Nephron progenitor cell (in vitro differentiated cells): Measurements from ENCODE around the gene TACO1.

Experiments
- DNase-seq: peaks from one replicate; pipeline ENCODE4 v3.0.0; 2021
- H3K27ac Mint-ChIP-seq: 2 replicates; pipeline ENCODE4 v1.8.0; 2021; ENCODE audit warnings: mild to moderate bottlenecking, moderate library complexity, mixed read lengths
- H3K27me3 Mint-ChIP-seq: 2 replicates; pipeline ENCODE4 v1.8.0; 2021; ENCODE audit warnings: mild to moderate bottlenecking, low read depth, mixed read lengths; ENCODE audit not compliant: poor library complexity
- H3K36me3 Mint-ChIP-seq: 2 replicates; pipeline ENCODE4 v1.8.0; 2021; ENCODE audit warnings: low read depth, mixed read lengths
- H3K4me1 Mint-ChIP-seq: 2 replicates; pipeline ENCODE4 v1.8.0; 2021; ENCODE audit warnings: mixed read lengths
- H3K4me3 Mint-ChIP-seq: 2 replicates; pipeline ENCODE4 v1.8.0; 2021; ENCODE audit warnings: mild to moderate bottlenecking, moderate library complexity, mixed read lengths
- H3K9me3 Mint-ChIP-seq: 2 replicates; pipeline ENCODE4 v1.8.0; 2021; ENCODE audit warnings: mild to moderate bottlenecking, moderate library complexity, mixed read lengths
- TF ChIP-seq, protein P1 (sequence below): fragments of 200-600 bp; sonication (generic); IDR thresholded peaks from 2 replicates; pipeline ENCODE4 v1.5.0; 2021; ENCODE audit warnings: antibody characterized with exemption

Gene TACO1

DNA sequence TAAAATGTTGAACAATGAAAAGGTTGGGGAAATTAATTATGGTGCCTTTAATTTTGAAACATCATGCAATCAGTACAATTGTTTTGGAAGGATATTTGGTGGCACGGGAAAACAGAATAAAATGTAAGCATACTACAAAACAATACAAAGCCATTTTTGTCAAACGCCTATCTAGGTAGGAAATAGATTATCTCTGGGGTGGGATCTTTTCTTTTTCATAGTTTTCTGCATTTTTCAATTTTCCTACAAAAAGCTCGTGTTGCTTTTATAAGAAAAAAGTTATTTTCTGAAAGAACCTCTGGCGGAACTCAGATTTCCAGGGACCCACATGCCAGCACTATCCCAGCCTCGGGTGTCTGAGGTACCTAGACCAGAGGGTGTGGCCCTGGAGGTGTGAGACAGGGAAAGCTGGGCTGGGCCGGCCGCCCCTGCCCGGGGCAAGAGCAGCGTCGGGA is 20.6 kb downstream of the TACO1 start:
- H3K4me1 Mint-ChIP-seq, result peaks cover 40% of the 10 kb centered on the region
- no peaks in the 10 kb centered on the region for H3K36me3 Mint-ChIP-seq
- no peak overlapping the region for H3K27ac Mint-ChIP-seq
- DNase-seq, result no peak
- H3K27me3 Mint-ChIP-seq, result peaks cover 12% of the 10 kb centered on the region
- TF ChIP-seq, protein P1, sequence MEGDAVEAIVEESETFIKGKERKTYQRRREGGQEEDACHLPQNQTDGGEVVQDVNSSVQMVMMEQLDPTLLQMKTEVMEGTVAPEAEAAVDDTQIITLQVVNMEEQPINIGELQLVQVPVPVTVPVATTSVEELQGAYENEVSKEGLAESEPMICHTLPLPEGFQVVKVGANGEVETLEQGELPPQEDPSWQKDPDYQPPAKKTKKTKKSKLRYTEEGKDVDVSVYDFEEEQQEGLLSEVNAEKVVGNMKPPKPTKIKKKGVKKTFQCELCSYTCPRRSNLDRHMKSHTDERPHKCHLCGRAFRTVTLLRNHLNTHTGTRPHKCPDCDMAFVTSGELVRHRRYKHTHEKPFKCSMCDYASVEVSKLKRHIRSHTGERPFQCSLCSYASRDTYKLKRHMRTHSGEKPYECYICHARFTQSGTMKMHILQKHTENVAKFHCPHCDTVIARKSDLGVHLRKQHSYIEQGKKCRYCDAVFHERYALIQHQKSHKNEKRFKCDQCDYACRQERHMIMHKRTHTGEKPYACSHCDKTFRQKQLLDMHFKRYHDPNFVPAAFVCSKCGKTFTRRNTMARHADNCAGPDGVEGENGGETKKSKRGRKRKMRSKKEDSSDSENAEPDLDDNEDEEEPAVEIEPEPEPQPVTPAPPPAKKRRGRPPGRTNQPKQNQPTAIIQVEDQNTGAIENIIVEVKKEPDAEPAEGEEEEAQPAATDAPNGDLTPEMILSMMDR, result no peak
- H3K4me3 Mint-ChIP-seq, result peak overlapping the region; percentile 87
- no peaks in the 10 kb centered on the region for H3K9me3 Mint-ChIP-seq

DNA sequence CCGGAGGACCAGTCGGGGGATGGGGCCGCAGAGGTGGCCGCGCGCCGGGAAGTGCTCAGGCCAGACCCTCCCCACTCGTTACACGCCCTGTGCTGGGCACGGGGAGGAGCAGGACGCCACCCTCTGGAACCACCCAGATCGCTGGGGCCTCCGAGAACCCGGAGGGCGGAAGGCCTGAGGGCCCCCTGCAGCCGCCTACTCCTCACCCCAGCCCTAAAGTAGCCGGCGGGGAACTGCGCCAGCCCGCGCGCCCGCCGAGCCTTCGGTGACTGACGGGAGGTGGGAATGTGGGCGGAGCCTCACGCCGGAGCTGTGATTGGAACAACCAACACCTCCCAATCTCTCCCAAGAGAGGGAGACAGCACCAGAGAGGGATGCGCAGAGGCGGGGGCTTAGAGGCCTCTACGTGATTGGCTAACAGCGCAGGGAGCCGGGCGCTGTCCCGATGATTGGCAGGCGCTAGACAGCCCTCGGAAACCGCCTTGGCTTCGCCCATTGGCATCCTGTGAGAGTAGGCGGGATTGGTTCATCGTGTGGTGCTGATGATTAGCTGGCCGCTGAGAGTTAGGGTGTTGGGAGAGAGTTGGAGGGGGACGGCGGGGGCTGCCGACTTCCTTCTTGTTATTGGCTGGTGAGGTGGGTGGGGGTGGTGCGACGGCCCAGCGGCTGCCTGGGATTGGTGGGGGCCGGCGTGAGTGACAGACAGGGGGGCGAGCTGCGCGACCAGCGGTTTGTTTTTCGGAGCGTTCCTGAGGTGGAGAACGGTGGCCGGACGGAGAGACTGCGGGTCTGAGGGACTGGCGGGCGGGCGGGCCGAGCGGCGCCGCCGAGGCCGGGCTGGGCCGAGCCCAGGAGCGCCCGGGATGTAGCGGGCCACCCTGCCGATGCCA is 21.2 kb downstream of the TACO1 start, which contains the start of gene MAP3K3:
Gene MAP3K3 (plus strand): TSS at position 734 of the 890 bp plus-strand sequence. CDS start 343 bp downstream, outside the sequence.
- Mint-ChIP-seq H3K27me3 (peaks cover 12% of the 10 kb centered on the region), H3K27ac (peak within 1 kb of the TSS; percentile 95), H3K4me3 (peak within 1 kb of the TSS; percentile 96), H3K36me3 (no peaks in the 10 kb centered on the region), H3K4me1 (peaks cover 47% of the 10 kb centered on the region), H3K9me3 (no peaks in the 10 kb centered on the region)
- DNase-seq, result peak; percentile 98
- TF ChIP-seq, protein P1, result no peak

DNA sequence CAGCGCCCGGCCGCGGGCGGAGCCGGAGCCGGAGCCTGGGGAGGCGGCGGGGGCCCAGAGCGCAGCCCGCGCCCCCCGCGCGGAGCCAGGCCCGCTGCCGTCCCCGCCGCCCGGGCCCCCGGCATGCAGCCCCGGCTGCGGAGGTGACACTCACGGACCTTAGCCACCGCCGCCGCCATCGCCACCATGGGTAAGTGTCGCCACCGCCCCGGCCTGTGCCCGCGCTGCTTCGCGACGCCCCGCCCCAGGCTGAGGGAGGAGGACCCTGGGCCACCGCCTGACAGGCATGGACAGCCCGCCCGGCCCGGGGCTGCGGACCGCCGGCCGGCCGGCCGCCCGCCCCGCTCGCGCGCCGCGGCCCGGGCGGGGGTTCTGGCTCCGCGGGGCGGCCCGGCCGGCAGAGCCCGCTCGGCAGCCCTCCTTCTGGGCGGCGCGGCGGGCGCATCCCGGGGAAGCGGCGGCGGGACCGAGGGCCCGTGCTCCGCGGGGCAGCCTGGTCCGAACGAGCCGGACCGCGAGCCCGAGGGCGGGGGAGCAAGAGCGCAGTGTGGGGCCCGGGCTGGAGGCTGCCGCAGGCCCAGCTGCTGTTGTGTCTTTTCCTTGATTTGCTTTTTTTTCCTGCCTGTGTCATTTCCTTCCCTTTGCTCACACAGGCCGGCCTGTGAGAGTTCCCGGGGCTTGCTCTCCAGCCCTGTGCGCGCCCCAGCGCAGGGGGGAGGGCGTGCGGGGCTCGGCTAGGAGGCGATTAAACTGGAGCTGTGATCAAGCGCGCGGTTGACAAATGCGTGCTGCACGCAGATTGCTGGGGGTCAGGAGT is 22.1 kb downstream of the TACO1 start:
- Mint-ChIP-seq H3K27ac (peak overlapping the region; percentile 89), H3K27me3 (peaks cover 13% of the 10 kb centered on the region), H3K9me3 (no peaks in the 10 kb centered on the region), H3K4me3 (peak overlapping the region; percentile 96), H3K4me1 (peaks cover 47% of the 10 kb centered on the region), H3K36me3 (no peaks in the 10 kb centered on the region)
- DNase-seq, result peak; percentile 74
- TF ChIP-seq, protein P1, result no peak

DNA sequence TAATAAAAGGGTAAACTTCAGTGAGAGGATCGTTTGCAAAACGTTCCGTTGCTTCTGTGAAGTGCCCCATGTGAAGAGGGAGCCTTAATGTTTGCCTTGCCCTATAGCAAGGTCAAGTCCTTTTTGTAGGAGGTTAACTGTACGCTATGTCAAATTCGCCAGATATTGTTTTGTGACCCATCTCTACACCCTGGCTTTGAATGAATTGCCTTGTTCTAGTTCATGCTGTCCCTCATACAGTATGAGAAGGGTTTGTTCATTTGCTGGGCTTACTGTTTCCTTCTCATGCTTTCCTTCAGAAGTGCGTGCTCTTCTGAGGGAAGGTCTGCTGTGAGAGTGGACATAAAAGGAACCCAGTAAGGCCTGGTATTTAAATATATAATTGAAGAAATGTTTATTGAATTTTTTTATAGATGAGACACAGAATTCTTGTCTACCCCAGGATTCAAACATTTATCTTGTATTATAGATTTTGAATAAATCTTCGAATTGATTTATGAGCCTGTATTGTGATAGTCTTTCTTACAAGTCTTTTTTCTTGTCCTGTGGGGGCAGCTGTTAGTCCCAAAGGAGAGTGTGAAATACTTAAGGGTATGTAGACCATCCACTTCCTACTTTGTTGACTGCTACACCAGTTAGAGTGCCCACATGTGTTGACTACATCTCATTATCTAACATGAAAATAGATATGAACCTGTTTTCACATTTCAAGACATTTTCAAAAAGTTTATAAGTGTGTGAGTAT is 23.3 kb downstream of the TACO1 start:
- Mint-ChIP-seq H3K9me3 (no peaks in the 10 kb centered on the region), H3K4me1 (peaks cover 47% of the 10 kb centered on the region), H3K4me3 (peak overlapping the region; percentile 96), H3K27me3 (peaks cover 8% of the 10 kb centered on the region), H3K36me3 (no peaks in the 10 kb centered on the region), H3K27ac (peak overlapping the region; percentile 89)
- TF ChIP-seq, protein P1, result no peak
- no peak for DNase-seq

DNA sequence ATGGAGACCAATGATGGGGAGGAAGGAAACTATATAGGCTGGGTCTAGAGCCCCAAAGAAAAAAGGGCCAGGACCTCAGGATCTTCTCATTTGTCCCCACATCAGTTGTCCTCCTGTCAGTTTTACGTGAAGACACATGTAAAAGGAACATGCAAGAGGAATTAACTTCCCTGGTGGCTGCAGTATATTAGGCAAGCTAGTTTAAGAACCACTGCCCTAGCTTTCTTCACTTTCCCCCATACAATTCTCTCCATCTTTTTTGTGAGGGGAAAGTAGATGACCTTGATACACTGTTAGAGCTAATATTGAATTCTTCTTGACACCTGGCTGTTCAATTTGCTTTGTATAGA is 23.8 kb downstream of the TACO1 start:
- no peaks in the 10 kb centered on the region for H3K9me3 Mint-ChIP-seq
- peaks cover 47% of the 10 kb centered on the region for H3K4me1 Mint-ChIP-seq
- TF ChIP-seq, protein P1, result no peak
- H3K27ac Mint-ChIP-seq, result no peak overlapping the region
- no peaks in the 10 kb centered on the region for H3K36me3 Mint-ChIP-seq
- no peak for DNase-seq
- H3K4me3 Mint-ChIP-seq, result peak overlapping the region; percentile 96
- peaks cover 5% of the 10 kb centered on the region for H3K27me3 Mint-ChIP-seq
